ENCODE measurements around the gene CDC14A.

CDC14A gene

GRCh38 chr1:100305954-100306353 lies 46.4 kb upstream of the CDC14A start:
- TF ChIP-seq, protein P1, sequence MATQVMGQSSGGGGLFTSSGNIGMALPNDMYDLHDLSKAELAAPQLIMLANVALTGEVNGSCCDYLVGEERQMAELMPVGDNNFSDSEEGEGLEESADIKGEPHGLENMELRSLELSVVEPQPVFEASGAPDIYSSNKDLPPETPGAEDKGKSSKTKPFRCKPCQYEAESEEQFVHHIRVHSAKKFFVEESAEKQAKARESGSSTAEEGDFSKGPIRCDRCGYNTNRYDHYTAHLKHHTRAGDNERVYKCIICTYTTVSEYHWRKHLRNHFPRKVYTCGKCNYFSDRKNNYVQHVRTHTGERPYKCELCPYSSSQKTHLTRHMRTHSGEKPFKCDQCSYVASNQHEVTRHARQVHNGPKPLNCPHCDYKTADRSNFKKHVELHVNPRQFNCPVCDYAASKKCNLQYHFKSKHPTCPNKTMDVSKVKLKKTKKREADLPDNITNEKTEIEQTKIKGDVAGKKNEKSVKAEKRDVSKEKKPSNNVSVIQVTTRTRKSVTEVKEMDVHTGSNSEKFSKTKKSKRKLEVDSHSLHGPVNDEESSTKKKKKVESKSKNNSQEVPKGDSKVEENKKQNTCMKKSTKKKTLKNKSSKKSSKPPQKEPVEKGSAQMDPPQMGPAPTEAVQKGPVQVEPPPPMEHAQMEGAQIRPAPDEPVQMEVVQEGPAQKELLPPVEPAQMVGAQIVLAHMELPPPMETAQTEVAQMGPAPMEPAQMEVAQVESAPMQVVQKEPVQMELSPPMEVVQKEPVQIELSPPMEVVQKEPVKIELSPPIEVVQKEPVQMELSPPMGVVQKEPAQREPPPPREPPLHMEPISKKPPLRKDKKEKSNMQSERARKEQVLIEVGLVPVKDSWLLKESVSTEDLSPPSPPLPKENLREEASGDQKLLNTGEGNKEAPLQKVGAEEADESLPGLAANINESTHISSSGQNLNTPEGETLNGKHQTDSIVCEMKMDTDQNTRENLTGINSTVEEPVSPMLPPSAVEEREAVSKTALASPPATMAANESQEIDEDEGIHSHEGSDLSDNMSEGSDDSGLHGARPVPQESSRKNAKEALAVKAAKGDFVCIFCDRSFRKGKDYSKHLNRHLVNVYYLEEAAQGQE (IDR thresholded peaks at IDR 0.05; ENCODE audit: insufficient read depth in 1 of 2, low read depth in 2 of 2, low read length in 2 of 2), result no peak
- TF ChIP-seq SIN3A (IDR thresholded peaks at IDR 0.05; ENCODE audit: borderline replicate concordance, insufficient read depth, low read length) (no peak), TAF1 (IDR thresholded peaks at IDR 0.05; ENCODE audit: borderline replicate concordance, insufficient read depth, low read length) (no peak), POLR2AphosphoS5 (IDR thresholded peaks at IDR 0.05; ENCODE audit: low read depth, low read length) (no peak), FOXP2 (optimal IDR thresholded peaks at IDR 0.05; ENCODE audit: borderline replicate concordance, extremely low read depth, extremely low read length, insufficient read depth) (no peak)

DNA sequence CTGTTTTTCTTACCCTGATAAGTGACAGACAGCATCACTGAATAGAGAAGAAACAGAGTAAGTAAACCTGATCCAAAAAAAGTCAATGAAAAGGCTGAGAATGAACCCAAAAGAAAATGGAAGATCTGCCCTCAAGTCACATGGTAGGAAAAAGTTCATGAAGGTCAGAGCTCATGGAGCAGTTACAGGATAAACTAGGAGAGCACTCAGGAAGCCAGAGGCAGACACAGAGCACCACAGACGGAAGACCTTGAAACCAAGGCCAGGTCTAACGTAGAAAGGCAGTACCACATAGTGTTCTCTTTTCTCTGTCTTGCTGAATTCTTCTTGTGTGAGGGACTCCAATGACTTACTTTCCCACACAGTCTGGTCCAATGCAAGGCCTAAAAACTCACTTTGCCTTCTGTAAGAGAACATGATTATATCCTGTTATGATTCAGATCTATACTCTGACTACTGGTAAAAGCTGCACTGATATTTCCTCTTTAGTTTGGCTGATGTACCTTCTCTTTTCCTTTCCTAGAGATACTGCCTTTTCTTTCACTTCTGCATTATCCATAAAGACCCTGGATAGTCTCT lies 45.5 kb upstream of the CDC14A start:
- TF ChIP-seq TAF1 (IDR thresholded peaks at IDR 0.05; ENCODE audit: borderline replicate concordance, insufficient read depth, low read length), result no peak
- no peak for TF ChIP-seq FOXP2 (optimal IDR thresholded peaks at IDR 0.05; ENCODE audit: borderline replicate concordance, extremely low read depth, extremely low read length, insufficient read depth)
- TF ChIP-seq SIN3A (IDR thresholded peaks at IDR 0.05; ENCODE audit: borderline replicate concordance, insufficient read depth, low read length), result no peak
- TF ChIP-seq, protein P1 (IDR thresholded peaks at IDR 0.05; ENCODE audit: insufficient read depth in 1 of 2, low read depth in 2 of 2, low read length in 2 of 2), result no peak
- no peak for TF ChIP-seq POLR2AphosphoS5 (IDR thresholded peaks at IDR 0.05; ENCODE audit: low read depth, low read length)

DNA sequence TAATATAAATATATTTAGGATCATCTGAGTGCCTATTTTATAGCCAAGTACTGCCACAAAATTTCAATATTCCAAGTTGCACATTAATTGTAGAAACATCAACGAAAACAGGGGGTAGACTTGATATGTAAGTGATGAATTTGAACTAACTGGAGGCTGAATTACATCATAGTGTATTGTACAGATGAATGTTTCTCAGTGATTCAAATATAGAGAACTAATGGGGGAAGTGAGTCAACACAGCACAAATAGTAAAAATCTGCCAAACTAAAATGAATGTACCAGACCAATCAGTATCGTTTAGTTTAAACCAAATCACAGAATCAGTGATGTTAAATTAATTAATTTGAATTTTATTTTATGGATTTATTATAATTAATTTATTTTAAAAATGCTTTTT lies 43.5 kb upstream of the CDC14A start:
- TF ChIP-seq FOXP2 (optimal IDR thresholded peaks at IDR 0.05; ENCODE audit: borderline replicate concordance, extremely low read depth, extremely low read length, insufficient read depth) (no peak), POLR2AphosphoS5 (IDR thresholded peaks at IDR 0.05; ENCODE audit: low read depth, low read length) (no peak), SIN3A (IDR thresholded peaks at IDR 0.05; ENCODE audit: borderline replicate concordance, insufficient read depth, low read length) (no peak), TAF1 (IDR thresholded peaks at IDR 0.05; ENCODE audit: borderline replicate concordance, insufficient read depth, low read length) (no peak)
- TF ChIP-seq, protein P1 (IDR thresholded peaks at IDR 0.05; ENCODE audit: insufficient read depth in 1 of 2, low read depth in 2 of 2, low read length in 2 of 2), result no peak

DNA sequence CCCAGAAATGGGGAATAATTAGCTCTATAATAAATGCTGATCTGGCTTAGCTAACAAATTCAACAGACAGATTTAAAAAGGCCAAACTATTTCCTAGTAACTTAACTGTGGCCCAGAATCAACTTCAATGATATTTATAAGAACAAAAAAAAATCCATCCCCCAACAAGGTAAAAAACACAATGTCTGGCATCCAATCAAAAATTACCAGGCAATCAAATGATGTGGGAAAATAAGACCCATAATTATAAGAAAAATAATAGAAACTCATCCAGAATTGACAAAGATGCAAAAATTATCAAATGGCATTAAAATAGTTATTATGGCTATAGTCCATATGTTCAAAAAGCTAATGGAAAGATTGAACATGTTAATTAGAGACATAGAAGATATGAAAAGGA lies 42.4 kb upstream of the CDC14A start:
- no peak for TF ChIP-seq FOXP2 (optimal IDR thresholded peaks at IDR 0.05; ENCODE audit: borderline replicate concordance, extremely low read depth, extremely low read length, insufficient read depth)
- no peak for TF ChIP-seq TAF1 (IDR thresholded peaks at IDR 0.05; ENCODE audit: borderline replicate concordance, insufficient read depth, low read length)
- TF ChIP-seq POLR2AphosphoS5 (IDR thresholded peaks at IDR 0.05; ENCODE audit: low read depth, low read length), result no peak
- TF ChIP-seq, protein P1 (IDR thresholded peaks at IDR 0.05; ENCODE audit: insufficient read depth in 1 of 2, low read depth in 2 of 2, low read length in 2 of 2), result no peak
- no peak for TF ChIP-seq SIN3A (IDR thresholded peaks at IDR 0.05; ENCODE audit: borderline replicate concordance, insufficient read depth, low read length)

All from PFSK-1 (cell line).